K562 (cell line): Measurements from ENCODE around the gene NR1I3. TPM values are rescaled to one million over a fixed set of nuclear protein-coding genes. Genes with fewer than 3 reads are reported as not detected.
"Not testable (repeated sequence)": the region's sequence is repeated elsewhere in the genome, so short reads cannot be mapped to it uniquely, and the experiment has no call there.

ENCODE experiments used
- ATAC-seq: fragments of 200-7000 bp; cut with Tn5 transposase; 3 replicates; pipeline ENCODE4 v1.9.1; 2020; ENCODE audit warnings: moderate library complexity
- BruUV-seq: library from RNA; stranded (reverse); fragments of 400-500 nt; replicated peaks from 2 replicates; lab custom pipeline; 2021; lab: Mats Ljungman, UMichigan
- CTCF ChIA-PET: fragments of 300-600 bp; formaldehyde crosslinking; extraction: SDS; loops from one replicate; lab custom pipeline; 2021; ENCODE audit warnings: low intra/inter-chr PET ratio; lab: Yijun Ruan, JAX
- POLR2A ChIA-PET: fragments of 300-600, 350-650 bp; sonication (Branson Sonifier 250); formaldehyde crosslinking; extraction: SDS; loops from one replicate; lab custom pipeline; 2021; ENCODE audit warnings: antibody characterized with exemption, inconsistent platforms; lab: Yijun Ruan, JAX
- DNase-seq, 4 experiments: peaks; one replicate each; pipeline versions ENCODE4 v3.0.0 to v3.0.0-alpha.2; 2011 to 2018; ENCODE audit warnings: low spot score in 3 of 4, mixed read lengths in 3 of 4; ENCODE audit errors: extremely low read depth in 1 of 4
- FAIRE-seq: peaks from 2 replicates; lab custom pipeline; 2011; peaks lifted over from hg19 to GRCh38; lab: Jason Lieb, UNC
- H2AFZ ChIP-seq: 2 replicates; pipeline ENCODE4 v1.6.0; 2011; ENCODE audit warnings: low read depth, low read length, control low read depth, inconsistent platforms
- H3K27ac ChIP-seq: fragments of 200-600 bp; 3 replicates; pipeline ENCODE4 v1.8.0; 2011; ENCODE audit warnings: low read depth, mild to moderate bottlenecking, control low read depth, inconsistent platforms, low read length, moderate library complexity, mixed read lengths; ENCODE audit errors: extremely low read depth
- H3K27me3 ChIP-seq, 2 experiments: fragments of 300-600 bp in 1 of 2; 2 replicates in 1 of 2; 3 replicates in 1 of 2; pipeline versions ENCODE4 v1.6.0 to v1.8.0; 2011; ENCODE audit warnings: inconsistent platforms in 2 of 2, low read length in 2 of 2, mild to moderate bottlenecking in 1 of 2, mixed read lengths in 1 of 2, moderate library complexity in 1 of 2; ENCODE audit not compliant: control insufficient read depth in 2 of 2, insufficient read depth in 2 of 2
- H3K36me3 ChIP-seq: fragments of 300-600 bp; 3 replicates; pipeline ENCODE4 v1.8.0; 2011; ENCODE audit warnings: mild to moderate bottlenecking, low read length, inconsistent platforms; ENCODE audit not compliant: control insufficient read depth, insufficient read depth
- H3K4me1 ChIP-seq, 2 experiments: fragments of 200-600 bp in 1 of 2; replicated peaks in 1 of 2; 2 replicates in 1 of 2; 3 replicates in 1 of 2; pipeline versions ENCODE4 v1.5.1 to v1.8.0; 2011; ENCODE audit warnings: inconsistent platforms in 2 of 2, low read length in 2 of 2, mild to moderate bottlenecking in 1 of 2, mixed read lengths in 1 of 2, moderate library complexity in 1 of 2; ENCODE audit not compliant: control insufficient read depth in 2 of 2, insufficient read depth in 2 of 2
- H3K4me2 ChIP-seq: 2 replicates; pipeline ENCODE4 v1.6.1; 2011; ENCODE audit warnings: low read length, control low read depth, inconsistent platforms, mixed read lengths; ENCODE audit not compliant: insufficient read depth
- H3K4me3 ChIP-seq: fragments of 200-600 bp; sonication (generic), shearing (Covaris generic); 2 replicates; pipeline ENCODE4 v1.5.1; 2016; ENCODE audit warnings: control low read depth, inconsistent platforms
- H3K79me2 ChIP-seq: fragments of 200-600 bp; 3 replicates; pipeline ENCODE4 v1.8.0; 2011; ENCODE audit warnings: low read length, inconsistent platforms; ENCODE audit not compliant: control insufficient read depth, insufficient read depth
- H3K9ac ChIP-seq, 2 experiments: 2 replicates each; pipeline versions ENCODE4 v1.6.0 to v1.6.1; 2011; ENCODE audit warnings: low read depth in 2 of 2, low read length in 2 of 2, control low read depth in 1 of 2, inconsistent platforms in 1 of 2, mild to moderate bottlenecking in 1 of 2, mixed read lengths in 1 of 2; ENCODE audit not compliant: insufficient read depth in 1 of 2
- H3K9me1 ChIP-seq: one replicate; pipeline ENCODE4 v1.6.0; 2011; ENCODE audit warnings: inconsistent platforms, mild to moderate bottlenecking, low read length, moderate library complexity; ENCODE audit not compliant: control insufficient read depth, insufficient read depth
- H3K9me3 ChIP-seq: replicated peaks from 2 replicates; pipeline ENCODE4 v1.5.1; 2011; ENCODE audit warnings: low read depth, low read length, inconsistent platforms; ENCODE audit not compliant: control insufficient read depth, insufficient read depth
- H4K20me1 ChIP-seq: replicated peaks from 2 replicates; pipeline ENCODE4 v1.6.1; 2011; ENCODE audit warnings: low read length, inconsistent platforms, mixed read lengths; ENCODE audit not compliant: control insufficient read depth, insufficient read depth
- C11orf30 ChIP-seq: fragments of 450-650 bp; IDR thresholded peaks from 2 replicates; pipeline ENCODE4 v1.6.1; 2016; ENCODE audit warnings: low read depth, mild to moderate bottlenecking
- MAFG ChIP-seq: fragments of 450-650 bp; conservative IDR thresholded peaks from 2 replicates; pipeline ENCODE4 v1.6.1; 2016; ENCODE audit warnings: missing genetic modification characterization, missing compliant biosample characterization
- ZNF316 ChIP-seq: fragments of 450-650 bp; IDR thresholded peaks from 2 replicates; pipeline ENCODE4 v1.6.1; 2016
- ZNF436 ChIP-seq: fragments of 250-450, 450-650 bp; sonication (Bioruptor Pico); formaldehyde crosslinking; IDR thresholded peaks from 2 replicates; pipeline ENCODE4 v1.7.0; 2020; ENCODE audit warnings: mild to moderate bottlenecking
- WGBS: fragments of 100-300 bp; shearing (Covaris generic); methylation state at CpG from one replicate; pipeline ENCODE4 v1.1.6; 2016; ENCODE audit warnings: low coverage, mixed read lengths; ENCODE audit not compliant: insufficient coverage; ENCODE audit errors: missing lambda C conversion rate; 5-methylcytosine and 5-hydroxymethylcytosine counted together
- in situ Hi-C: fragments of 300-500 bp; cut with MboI; formaldehyde crosslinking; loops from 4 replicates; pipeline ENCODE4 v1.15.0; 2018; ENCODE audit warnings: inconsistent platforms, mixed read lengths
- intact Hi-C: fragments of 100-400 bp; cut with micrococcal nuclease; formaldehyde crosslinking; loops from 2 replicates; pipeline ENCODE4 v1.14.2; 2022
- polyA plus RNA-seq, 8 experiments: library from polyadenylated mRNA; depleted of rRNA in 4 of 8; stranded (reverse) in 5 of 8; unstranded in 3 of 8; fragments of >200 nt; fragmentation: Nextera tagmentation in 2 of 8; fragmentation: Illumina TruSeq in 1 of 8; extraction: Ambion mirVana in 2 of 8; extraction: Trizol in 1 of 8; gene quantifications; 2 replicates each; pipeline versions ENCODE4 v1.2.1 to v1.2.3, GENCODE V29; 2011 to 2014; ENCODE audit warnings: inconsistent platforms in 1 of 8, missing spikeins in 1 of 8
- total RNA-seq, 7 experiments: library from RNA; depleted of rRNA in 6 of 7; stranded (reverse); fragments of >200 nt in 6 of 7; fragmentation: Illumina TruSeq in 2 of 7; extraction: Trizol in 2 of 7; gene quantifications; 2 replicates each; pipeline versions ENCODE4 v1.2.1 to v1.2.3, GENCODE V29; 2011 to 2021; ENCODE audit warnings: low replicate concordance in 1 of 7

The NR1I3 gene
- total and polyA plus RNA-seq, 9 of the 15 experiments (the other 6 are each of a cell fraction or from before 2014, with no cell fraction given) = 0.11 TPM; not detected in 8

- Histone ChIP-seq H3K4me3 (no peak overlapping the region), H3K27me3 (no peaks in the 10 kb centered on the region), H3K9me1 (no peaks in the 10 kb centered on the region), H3K36me3 (no peaks in the 10 kb centered on the region), H3K27ac (no peak overlapping the region), H3K4me1 (no peaks in the 10 kb centered on the region), H3K4me2 (no peak overlapping the region), H3K79me2 (no peaks in the 10 kb centered on the region), H2AFZ (no peak overlapping the region), H3K9ac (no peak overlapping the region), H3K9me3 (no peaks in the 10 kb centered on the region), H4K20me1 (no peaks in the 10 kb centered on the region)
- intact Hi-C loops = no loop called here
- in situ Hi-C loops = no loop called here
- BruUV-seq = no TSS peak
- no peak for FAIRE-seq
- DNase-seq = no peak
- POLR2A ChIA-PET = interaction anchor here (1.4 to 1.8 kb wide), 2 partner anchors 15 to 16 kb away, joined by 3 to 7 read pairs; no protein-coding TSS in a partner anchor
- WGBS = 27% methylated on average over 7 of the region's 7 CpGs
- no peak for ATAC-seq
- CTCF ChIA-PET = no interaction called here
- TF ChIP-seq ZNF436 = no peak
These were observed 12.8 kb upstream of the NR1I3 start for GRCh38 chr1:161250829-161251228.

- POLR2A ChIA-PET = interaction anchor here (0.7 to 1.8 kb wide), 6 partner anchors 9 to 135 kb away, joined by 3 to 8 read pairs (median 4); partner anchors contain the start of gene PCP4L1
These were observed 12.1 kb upstream of the NR1I3 start for GRCh38 chr1:161250100-161250499.

More at GRCh38 chr1:161250100-161250499, 12.1 kb upstream of the NR1I3 start:
- H4K20me1 ChIP-seq, H3K27ac ChIP-seq, H3K4me1 ChIP-seq, intact Hi-C loops, H3K4me2 ChIP-seq, H2AFZ ChIP-seq, H3K4me3 ChIP-seq, H3K9me1 ChIP-seq, H3K79me2 ChIP-seq, H3K36me3 ChIP-seq, ATAC-seq, H3K9ac ChIP-seq, CTCF ChIA-PET, BruUV-seq, H3K27me3 ChIP-seq, in situ Hi-C loops, H3K9me3 ChIP-seq, DNase-seq, FAIRE-seq: not testable (repeated sequence)
- WGBS = 39% methylated on average over 4 of the region's 5 CpGs
- TF ChIP-seq C11orf30 (peak; percentile 67), ZNF316 (peak; percentile 89), MAFG (tag) (peak; percentile 42; the same call in 1 of the 2 replicates)
